Spleen (tissue), 7 donors: ENCODE data around the gene SIVA1.

Experiments used
- CTCF ChIP-seq, 11 experiments: fragments of 200-600 bp in 7 of 11; fragments of 450-650 bp in 4 of 11; sonication (generic) in 4 of 11; IDR thresholded peaks in 8 of 11; conservative IDR thresholded peaks in 3 of 11; 1 replicate in 7 of 11; 2 replicates in 4 of 11; pipeline versions ENCODE4 v1.4.0 to v1.8.0; 2016 to 2021; ENCODE audit warnings: antibody characterized with exemption in 11 of 11, inconsistent platforms in 4 of 11, mild to moderate bottlenecking in 1 of 11
- POLR2AphosphoS5 ChIP-seq, 3 donors: sonication (generic); formaldehyde crosslinking; IDR thresholded peaks; one replicate each; pipeline ENCODE4 v1.5.1; 2017; ENCODE audit warnings: antibody characterized with exemption in 3 of 3
- donor health status: DM: no; HTN: no; CAD: no; lungs with moderate emphysema.
- donor health status: DM: no; HTN: no; CAD: no.
- donor health status: DM: no; HTN: no; CAD: no.

- TF ChIP-seq CTCF (IDR thresholded peaks at IDR 0.05 in 8 of 11, conservative IDR thresholded peaks at IDR 0.05 in 3 of 11): no peak
- TF ChIP-seq POLR2AphosphoS5 (IDR thresholded peaks at IDR 0.05): peak; percentile 68 to 89 (median 77)
These were observed 39.3 kb downstream of the SIVA1 start for GRCh38 chr14:104792101-104792884.
